Hypothalamus (tissue), 51 donors: ENCODE measurements around the gene SRPK2.
"Not testable (repeated sequence)": the region's sequence is repeated elsewhere in the genome, so short reads cannot be mapped to it uniquely, and the experiment has no call there.

Source experiments
- DNase-seq, 51 donors: peaks; one replicate each; lab custom pipeline; 2025; lab: John Stamatoyannopoulos, UW

Gene SRPK2

GRCh38 chr7:105268511-105269392, 120.0 kb downstream of the SRPK2 start:
- peak in 8 of 51 donors; percentile 7 to 92 (median 36) for DNase-seq

GRCh38 chr7:105268056-105268455, 120.7 kb downstream of the SRPK2 start:
- DNase-seq, result no peak

- DNase-seq, result peak in 1 of 51 donors; percentile 30
Measured at GRCh38 chr7:105267244-105267643, 121.5 kb downstream of the SRPK2 start.

- DNase-seq, result no peak
Measured at GRCh38 chr7:105264707-105265106, 124.0 kb downstream of the SRPK2 start.

- no peak for DNase-seq
Measured at GRCh38 chr7:105261689-105262088, 127.0 kb downstream of the SRPK2 start.

GRCh38 chr7:105260201-105260871, 128.4 kb downstream of the SRPK2 start:
- not testable (repeated sequence) for DNase-seq

GRCh38 chr7:105258919-105259318, 129.8 kb downstream of the SRPK2 start:
- DNase-seq, result not testable (repeated sequence)

GRCh38 chr7:105257338-105257737, 131.4 kb downstream of the SRPK2 start:
- DNase-seq, result peak in 1 of 51 donors; percentile 50

GRCh38 chr7:105256761-105257231, 131.9 kb downstream of the SRPK2 start:
- peak in 1 of 51 donors; percentile 50 for DNase-seq

- no peak for DNase-seq
Measured at GRCh38 chr7:105250706-105251105, 138.0 kb downstream of the SRPK2 start.

- no peak for DNase-seq
Measured at GRCh38 chr7:105250239-105250638, 138.5 kb downstream of the SRPK2 start.

GRCh38 chr7:105249216-105249615, 139.5 kb downstream of the SRPK2 start:
- DNase-seq, result no peak

- DNase-seq, result no peak
Measured at GRCh38 chr7:105246679-105247078, 142.0 kb downstream of the SRPK2 start.

- no peak for DNase-seq
Measured at GRCh38 chr7:105246256-105246655, 142.5 kb downstream of the SRPK2 start.

GRCh38 chr7:105245398-105246114, 143.2 kb downstream of the SRPK2 start:
- DNase-seq, result no peak

GRCh38 chr7:105244594-105244993, 144.1 kb downstream of the SRPK2 start:
- no peak for DNase-seq

GRCh38 chr7:105241198-105241597, 147.5 kb downstream of the SRPK2 start:
- DNase-seq, result no peak

- DNase-seq, result no peak
Measured at GRCh38 chr7:105238198-105238765, 150.4 kb downstream of the SRPK2 start.

GRCh38 chr7:105234886-105235285, 153.8 kb downstream of the SRPK2 start:
- no peak for DNase-seq

GRCh38 chr7:105232829-105233291, 155.9 kb downstream of the SRPK2 start:
- DNase-seq, result not testable (repeated sequence)

GRCh38 chr7:105230486-105230885, 158.2 kb downstream of the SRPK2 start:
- no peak for DNase-seq
